Measurements from ENCODE around the gene PVALEF. TPM values are rescaled to one million over a fixed set of nuclear protein-coding genes. Genes with fewer than 3 reads are reported as not detected.

The PVALEF gene
- total and polyA plus RNA-seq, 2 of the 8 experiments (the other 6 are each of a cell fraction or from before 2014, with no cell fraction given): 0.03 TPM; not detected in 1

DNA sequence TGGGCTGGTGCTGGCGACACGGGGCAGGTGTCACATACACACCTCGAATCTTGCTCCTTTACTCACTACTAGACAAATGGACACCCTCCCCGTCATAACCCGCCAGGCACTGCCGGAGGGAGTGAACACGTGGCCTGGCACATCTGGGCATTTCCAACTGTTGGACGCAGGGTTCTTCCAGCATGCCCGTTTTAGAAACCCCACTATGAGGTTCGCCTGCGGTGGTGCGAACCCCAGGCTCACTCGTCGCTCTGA is 64.3 kb downstream of the PVALEF start (continued):
- TF ChIP-seq, protein P1, sequence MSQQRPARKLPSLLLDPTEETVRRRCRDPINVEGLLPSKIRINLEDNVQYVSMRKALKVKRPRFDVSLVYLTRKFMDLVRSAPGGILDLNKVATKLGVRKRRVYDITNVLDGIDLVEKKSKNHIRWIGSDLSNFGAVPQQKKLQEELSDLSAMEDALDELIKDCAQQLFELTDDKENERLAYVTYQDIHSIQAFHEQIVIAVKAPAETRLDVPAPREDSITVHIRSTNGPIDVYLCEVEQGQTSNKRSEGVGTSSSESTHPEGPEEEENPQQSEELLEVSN (IDR thresholded peaks at IDR 0.05): no peak
- TF ChIP-seq TCF12 (IDR thresholded peaks at IDR 0.05; ENCODE audit: low read depth, low read length): no peak
- TF ChIP-seq JUND (IDR thresholded peaks at IDR 0.05; ENCODE audit: low read length): no peak
